ENCODE data around the gene KCTD3. TPM values are rescaled to one million over a fixed set of nuclear protein-coding genes. Genes with fewer than 3 reads are reported as not detected.

The KCTD3 gene
- total RNA-seq, 1 donor from 2014 or later: 58.5 TPM

- no peak for DNase-seq (ENCODE audit: low read depth, low spot score)
These were observed 84.8 kb downstream of the KCTD3 start for GRCh38 chr1:215651867-215652266.

- no peak for DNase-seq (ENCODE audit: low read depth, low spot score)
These were observed 85.3 kb downstream of the KCTD3 start for GRCh38 chr1:215652371-215652770.

GRCh38 chr1:215657047-215657446, 89.9 kb downstream of the KCTD3 start:
- DNase-seq (ENCODE audit: low read depth, low spot score): no peak

- DNase-seq (ENCODE audit: low read depth, low spot score): no peak
These were observed 93.2 kb downstream of the KCTD3 start for GRCh38 chr1:215660259-215660658.

GRCh38 chr1:215661033-215661432, 93.9 kb downstream of the KCTD3 start:
- no peak for DNase-seq (ENCODE audit: low read depth, low spot score)

GRCh38 chr1:215665215-215665614, 98.1 kb downstream of the KCTD3 start:
- no peak for DNase-seq (ENCODE audit: low read depth, low spot score)

- no peak for DNase-seq (ENCODE audit: low read depth, low spot score)
These were observed 100.7 kb downstream of the KCTD3 start for GRCh38 chr1:215667761-215668160.

- DNase-seq (ENCODE audit: low read depth, low spot score): no peak
These were observed 102.8 kb downstream of the KCTD3 start for GRCh38 chr1:215669806-215670491.

Data from pulmonary artery endothelial cell (primary cell).